Right forelimb (tissue), 1 donor: ENCODE results near the gene NME9.
A peak's percentile ranks its signal among the peaks of the same experiment; 100 is the strongest.

Source experiments
- DNase-seq: peaks from one replicate; pipeline ENCODE4 v3.0.0-alpha.2; 2018

Gene NME9

DNA sequence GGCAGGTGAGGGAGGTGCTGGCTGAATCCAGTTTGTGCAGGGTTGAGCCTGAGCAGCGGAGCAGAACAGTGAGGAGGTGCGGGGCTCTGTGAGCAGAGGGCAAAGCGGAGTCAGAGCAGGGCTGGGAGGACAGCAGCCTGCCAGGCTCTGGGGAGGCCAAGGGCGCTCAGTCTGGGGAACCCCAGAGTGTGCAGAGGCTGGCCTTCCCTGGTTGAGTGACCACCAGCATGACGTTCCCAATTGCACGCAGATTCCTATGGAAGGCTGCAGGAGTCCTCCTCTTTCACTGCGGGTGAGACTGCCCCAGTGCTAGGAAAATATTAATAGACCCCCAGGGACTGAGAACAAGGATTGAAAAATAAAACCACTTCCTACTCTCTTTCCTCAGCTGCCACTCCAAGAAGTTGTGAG is 31.9 kb upstream of the NME9 start:
- no peak for DNase-seq

DNA sequence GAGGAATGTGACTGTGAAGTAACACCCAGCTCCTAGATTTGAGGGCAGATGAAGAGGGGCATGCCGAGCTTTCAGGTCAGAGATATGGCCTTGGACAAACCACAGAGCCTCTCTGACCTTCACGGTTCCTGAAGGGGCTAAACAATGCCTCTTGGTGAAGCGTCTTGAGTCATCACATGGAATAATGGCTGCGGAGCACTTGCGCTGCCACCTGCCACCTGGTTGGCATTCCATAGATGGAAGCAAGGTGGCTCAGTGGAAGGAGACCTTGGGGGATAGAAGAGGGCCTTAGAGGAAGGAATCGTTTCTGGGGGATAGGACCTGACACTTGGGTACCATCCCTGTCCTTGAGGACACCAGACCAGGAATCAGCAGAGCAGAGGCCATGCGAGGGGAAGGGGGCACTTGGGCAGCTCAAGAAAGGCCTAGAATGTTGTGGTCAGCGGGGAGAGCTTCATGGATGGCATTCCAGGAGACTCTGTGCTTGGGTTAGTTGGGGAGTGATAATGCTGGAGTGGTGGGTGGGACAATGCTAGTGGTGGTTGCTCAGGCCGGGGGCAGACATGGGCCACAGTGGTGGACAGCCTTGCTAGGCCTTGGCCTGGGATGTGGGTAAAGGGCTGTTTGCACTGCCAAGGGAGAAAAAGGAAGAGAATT is 31.3 kb upstream of the NME9 start:
- DNase-seq = no peak

DNA sequence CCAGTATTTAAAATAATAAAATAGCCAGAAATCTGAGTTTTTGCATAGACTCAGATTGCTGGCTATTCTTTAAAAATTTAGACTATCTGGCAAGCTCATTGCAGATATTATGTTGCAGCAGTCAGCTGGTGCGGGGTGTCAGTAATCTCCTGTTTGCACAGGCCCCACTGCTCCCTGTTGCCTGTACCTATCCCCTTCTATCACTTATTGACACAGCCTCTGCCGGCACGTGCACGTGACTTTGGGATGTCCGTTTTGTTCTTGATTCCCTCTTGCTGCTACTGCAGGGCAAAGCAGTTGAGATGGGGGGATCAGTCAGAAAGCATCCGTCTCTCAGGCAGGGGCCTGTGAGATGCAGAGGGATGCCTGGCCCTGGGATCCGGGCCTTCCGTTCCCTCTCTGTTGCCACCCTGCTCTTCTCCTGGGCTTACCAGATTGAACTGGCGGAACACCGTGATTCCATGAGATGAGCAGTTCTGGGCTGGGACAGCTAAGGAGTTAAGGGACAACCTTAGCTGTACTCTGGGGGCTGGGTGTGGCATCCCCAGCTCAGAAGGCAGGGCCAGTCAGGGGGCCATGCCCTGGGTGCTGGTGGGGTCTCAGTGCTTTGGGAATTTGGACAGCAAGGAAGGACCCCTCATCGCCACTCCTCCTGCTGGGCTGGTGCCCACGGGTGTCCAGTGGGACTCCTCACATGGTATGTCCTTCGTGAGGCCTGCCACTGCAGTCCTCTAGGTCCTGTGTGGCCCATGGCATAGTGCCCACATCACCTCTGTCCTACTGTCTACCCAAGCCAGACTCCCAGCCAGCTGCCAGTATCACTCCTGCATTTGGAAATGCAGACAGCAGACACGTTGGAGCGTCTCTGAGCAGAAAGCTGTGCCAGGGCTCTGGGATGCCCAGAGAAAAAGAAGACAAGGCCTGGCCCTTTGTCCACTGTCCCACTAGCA is 30.5 kb upstream of the NME9 start:
- DNase-seq = no peak

DNA sequence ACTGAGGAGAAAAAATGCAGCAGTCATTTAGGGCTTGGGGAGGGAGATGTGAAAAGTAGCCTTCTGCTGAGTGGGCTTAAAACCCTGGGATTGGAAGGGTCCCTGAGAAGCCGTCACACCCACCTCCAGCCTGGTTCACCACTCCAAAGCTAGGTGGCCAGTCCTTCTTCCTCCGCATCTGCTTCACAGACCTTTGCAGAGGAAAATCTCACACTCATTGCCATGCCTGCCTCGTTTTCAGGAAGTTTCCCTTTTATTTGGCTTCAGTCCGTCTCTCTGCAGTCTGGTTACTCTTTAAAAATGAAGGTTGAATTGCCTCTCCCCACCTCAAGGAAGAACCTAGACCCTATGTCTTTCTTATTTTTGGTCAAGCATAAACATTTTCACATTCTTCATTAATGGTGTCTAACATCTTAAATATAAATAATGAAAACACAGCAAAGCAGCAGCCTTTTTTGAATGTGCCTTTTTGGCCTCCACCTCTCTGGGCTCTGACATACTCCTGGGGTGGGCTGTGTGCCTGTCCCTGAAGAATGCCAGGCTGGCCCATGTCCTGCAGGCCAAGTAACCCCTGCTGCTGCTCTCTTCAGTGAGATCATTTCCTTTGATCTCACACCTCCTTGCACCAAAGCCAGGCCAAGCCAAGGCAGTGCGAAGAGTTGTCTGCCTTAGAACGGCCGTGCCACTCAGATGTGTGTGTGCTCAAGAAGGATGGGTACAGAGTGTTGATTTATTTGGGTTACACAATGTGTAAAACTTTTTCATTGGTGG is 29.7 kb upstream of the NME9 start:
- DNase-seq = no peak

DNA sequence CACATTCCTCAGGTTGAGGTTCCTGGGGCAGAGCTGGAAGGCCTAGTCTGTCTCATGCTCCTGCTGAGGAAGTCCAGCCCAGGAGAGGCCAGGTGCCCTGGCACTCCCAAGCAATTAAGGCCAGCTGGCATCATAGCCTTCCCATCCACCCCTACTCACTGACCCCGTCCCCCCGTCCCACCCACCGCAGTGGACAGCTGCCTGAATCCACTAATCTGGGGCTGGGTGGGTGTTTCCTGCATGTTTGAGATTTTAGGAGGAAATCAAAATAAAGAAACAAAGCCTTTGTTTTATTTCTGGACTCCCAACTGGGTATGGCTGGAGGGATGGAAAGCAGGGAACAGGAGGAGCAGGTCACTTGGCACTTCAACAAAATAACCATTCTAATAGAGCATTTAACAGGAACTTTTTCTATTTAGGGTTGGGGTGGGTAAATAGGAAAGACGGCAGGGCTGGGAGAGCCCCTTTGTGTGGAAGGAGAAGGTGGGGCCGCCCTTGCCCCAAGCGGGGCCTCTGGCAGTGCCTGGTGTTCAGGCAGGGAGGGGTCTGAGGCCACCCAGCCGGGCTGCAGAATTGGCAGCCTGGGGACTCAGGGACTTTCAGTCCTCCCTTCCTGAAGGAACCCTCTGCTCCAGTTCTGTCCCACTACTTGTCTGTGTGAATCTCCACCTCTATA is 27.2 kb upstream of the NME9 start:
- DNase-seq = no peak

DNA sequence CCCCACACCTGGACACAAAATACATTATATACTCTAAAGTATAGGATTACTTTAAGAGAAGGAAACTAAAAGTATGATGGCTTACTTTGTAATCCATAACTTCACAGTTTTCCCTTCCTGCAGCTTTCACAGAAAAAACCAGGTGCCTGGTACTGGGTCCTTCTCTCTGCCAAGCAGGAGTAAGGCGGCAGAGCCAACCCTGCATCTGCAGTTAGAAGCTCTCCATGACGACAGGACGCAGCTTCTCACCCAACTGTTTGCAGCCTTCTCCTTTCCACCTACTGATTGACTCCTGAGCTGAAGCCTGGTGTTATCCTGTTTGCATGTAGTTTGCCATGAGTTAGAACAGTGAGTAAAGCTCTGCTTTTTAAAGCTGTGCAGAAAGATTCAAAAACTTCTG is 25.4 kb upstream of the NME9 start:
- no peak for DNase-seq

DNA sequence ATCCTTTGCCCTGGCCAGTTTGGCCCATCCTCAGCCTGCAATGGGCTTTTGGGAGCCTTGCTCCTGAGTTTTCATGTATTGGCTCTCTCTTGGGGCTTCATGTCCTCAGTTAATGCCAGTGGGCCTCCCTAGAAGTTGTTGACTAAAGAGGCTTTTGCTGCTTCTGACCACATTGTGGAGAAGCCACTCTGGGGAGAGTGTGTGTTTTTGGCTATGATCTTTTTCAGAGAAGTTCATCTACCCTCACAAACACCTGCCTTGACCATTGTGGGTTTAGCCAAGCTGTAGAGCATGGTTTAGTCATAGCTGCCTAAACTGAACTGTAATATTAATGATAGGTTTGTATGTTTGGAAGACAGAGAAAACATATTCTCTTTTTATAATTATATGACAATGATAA is 24.7 kb upstream of the NME9 start:
- no peak for DNase-seq

DNA sequence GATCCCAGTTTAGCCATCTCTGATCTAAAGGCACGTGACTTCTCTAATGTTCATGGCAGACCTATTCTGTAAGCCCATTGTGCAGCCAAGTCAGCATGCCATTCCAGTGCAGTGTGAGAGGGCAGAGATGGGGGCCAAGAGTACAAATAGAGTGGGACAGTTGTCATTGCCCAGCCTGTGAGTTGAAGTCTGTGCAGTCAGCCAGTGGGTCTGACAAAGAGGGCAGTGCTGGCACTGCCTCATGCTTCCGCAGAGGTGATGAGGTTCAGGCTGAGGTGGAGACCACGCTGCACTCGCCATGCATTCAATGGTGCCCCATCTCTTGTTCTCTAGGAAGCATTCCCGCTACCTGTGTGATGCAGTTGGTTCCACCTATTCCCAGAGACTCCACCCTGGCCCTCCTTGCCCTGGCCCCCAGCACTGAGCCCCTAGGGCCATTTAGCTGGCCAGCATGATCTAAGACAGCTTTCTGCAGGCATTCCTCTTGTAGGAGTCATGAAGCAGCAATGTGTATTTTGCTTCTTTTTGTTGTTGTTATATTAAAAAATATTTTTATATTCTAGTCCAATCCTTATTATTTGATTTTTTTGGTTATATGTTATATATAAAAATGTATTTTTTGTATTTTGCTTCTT is 22.4 kb upstream of the NME9 start:
- no peak for DNase-seq

DNA sequence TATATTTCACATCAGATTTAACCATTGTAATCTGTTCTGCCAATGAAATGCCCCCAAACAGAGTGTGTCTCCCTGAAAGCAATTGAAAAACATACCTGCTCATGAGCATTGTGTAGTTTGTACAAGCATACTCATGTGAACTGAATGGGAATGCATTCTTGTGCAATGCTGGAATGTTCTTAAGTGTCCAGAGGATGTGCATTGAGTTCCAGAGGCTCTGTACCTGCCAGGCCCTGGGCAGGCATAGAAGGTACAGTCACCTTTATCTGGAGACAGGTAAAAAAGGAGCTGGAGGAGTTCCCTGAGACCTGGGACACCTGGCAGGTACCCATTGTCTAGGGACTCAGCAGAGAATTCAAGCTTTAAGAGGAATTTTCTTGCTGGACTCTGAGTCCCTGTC is 21.5 kb upstream of the NME9 start:
- DNase-seq = peak; percentile 11

DNA sequence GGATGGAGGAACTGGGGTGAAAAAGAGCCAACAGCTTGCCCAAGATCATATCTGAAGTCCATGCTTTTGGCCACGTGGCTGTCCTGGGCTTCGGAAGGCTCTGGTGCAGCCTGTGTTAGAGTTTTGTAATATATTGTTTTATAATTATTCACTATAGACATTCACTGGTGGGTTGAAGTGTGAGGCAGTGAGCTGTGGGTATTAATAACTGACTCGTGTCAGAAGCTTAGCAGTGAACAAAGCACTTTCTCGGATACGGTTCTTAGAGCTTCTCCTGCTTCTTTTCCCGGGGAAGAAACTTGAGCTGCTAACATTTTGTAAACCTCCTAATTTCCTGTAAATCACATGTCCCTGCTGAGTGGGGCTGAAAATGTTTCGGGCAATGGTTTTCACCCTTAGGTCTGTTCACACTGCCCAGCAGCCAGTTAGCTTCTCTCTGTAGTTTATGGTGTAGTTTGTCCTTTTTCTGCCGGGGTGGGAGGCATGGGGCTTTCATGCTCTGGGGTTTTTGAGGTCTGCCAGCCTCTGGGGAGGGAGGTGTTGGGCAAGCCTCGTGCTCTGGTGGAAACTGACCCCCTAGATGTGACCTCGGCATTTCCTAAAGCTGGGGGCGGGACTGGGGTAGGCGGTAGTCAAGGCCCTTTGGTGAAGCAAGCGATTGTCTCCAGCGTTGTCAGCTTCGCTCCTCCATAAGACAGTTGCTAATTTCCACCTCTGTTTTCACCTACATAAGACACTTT is 20.4 kb upstream of the NME9 start:
- peak; percentile 46 for DNase-seq

DNA sequence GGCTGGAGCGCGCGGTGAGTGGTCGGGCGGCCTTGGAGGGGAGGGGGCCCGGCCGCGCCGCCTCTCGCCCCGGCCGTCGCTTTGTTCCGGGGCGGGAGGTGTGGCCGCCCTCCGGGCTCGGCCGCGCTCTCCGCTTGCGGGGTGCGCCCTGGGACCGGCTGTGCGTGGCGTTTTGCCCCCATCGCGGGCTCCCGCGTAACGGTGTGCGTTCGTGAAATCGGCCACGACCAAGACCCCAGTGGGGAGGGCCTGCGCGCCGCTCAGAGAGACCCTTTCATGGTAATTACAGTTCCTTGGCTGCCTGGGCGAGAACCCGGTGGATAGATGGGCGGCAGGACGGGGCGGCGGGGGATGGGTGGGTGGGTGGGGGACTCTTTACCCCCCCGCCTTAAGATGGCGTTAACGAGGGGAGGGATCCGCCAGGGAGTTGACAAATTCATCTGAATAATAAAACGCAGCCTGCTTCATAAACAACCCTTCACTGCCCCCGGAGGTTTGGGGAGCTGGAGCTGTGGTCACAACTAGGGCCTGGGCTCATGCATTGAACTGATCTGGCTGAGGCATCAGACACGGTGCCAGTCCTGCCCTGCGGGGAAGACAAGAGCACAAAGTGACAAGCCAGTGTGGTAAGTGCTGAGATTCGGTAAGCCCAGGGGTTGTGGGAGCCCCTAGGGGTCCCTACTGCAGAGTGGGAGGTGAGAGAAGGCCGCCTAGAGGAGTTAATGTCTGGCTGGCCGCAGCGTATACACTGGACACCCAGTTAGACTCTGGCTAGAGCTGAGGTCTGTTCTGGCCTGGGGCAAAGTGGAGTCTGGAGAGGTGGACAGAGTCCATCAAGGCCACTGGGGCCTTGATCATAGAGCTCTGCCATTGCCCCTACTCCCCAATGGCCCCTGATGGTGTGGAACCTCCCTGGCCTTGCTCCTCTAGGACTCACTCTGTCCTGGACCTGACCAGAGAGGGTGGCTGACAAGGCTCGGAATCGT is 19.4 kb upstream of the NME9 start:
- DNase-seq = peak; percentile 56

DNA sequence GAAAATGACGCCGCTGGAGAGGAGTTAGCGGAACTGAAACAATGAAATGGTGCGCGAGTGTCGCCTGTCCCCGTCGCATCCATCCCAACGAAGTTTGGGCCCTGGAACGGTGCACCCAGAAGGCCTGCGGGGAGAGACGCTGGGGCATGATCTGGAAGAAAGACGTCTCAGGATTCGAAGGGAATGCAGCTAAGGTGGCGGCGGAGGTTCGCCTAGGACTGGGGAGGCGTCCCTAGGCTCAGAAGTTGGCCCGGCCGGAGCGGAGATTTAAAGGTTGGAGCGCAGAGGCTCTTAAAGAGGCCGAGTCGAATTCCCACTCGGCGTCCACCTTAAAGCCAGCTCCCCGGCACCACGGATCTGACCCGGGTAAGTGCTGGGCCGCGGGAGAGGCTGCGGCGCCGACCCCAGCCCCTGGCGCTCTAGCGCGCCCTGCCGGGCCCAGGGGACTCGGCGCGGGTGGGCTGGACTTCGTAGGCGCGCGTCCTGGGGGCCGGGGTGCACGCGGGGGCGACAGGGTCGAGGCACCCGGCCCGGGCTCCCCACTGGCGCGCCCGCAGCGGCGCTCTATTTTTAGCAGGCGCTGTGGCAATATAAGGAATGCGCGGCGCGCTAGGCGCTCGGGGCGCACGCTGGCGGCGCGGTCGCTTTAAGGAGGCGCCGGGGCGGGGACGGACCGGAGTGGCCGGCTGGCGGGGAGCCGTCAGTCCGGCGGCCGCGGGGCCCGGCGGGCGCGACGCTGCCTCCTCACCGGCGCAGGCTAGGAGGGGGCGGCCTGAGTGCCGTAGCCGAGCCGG is 18.5 kb upstream of the NME9 start, which contains the start of gene MRAS:
MRAS (plus strand) TSS at position 620 of the 794 bp plus-strand sequence. CDS start 24,305 bp downstream, outside the sequence.
- DNase-seq = peak; percentile 83

DNA sequence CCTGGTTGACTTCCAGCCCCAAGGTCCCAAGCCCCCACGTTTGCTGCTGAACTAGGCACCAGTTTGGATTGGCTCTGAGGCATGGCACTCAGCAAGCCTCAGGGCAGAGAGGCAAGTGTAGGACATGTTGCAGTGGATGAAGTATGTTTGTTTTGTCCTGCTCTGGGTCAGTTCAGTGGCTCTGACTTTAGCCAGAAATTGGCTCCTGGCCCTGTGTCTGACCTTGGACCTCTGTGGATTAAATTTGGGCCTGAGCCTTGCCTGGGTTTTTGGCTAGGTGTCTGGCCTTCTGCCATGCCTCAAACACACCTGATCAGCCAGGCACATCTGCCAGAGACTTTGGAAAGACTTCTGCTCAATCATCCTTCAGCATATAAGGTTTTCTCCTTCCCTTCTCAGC is 15.1 kb upstream of the NME9 start:
- DNase-seq = no peak

DNA sequence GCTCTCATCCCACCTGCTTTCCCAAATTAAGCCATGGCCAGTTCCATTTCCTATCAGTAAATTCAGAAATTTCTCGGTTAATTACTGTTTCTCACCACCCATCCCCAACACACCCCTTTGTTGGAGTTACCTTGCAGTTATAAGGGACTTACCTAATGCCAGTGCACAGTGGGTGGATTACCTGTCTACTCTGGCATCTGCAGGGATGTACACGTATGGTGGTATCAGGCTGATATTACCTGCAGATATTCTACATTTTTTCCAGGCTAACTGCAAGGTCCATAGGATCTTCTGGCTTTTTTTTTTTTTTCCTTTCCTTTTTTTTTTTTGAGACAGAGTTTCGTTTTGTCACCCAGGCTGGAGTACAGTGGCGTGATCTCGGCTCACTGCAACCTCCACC is 10.9 kb upstream of the NME9 start:
- no peak for DNase-seq

DNA sequence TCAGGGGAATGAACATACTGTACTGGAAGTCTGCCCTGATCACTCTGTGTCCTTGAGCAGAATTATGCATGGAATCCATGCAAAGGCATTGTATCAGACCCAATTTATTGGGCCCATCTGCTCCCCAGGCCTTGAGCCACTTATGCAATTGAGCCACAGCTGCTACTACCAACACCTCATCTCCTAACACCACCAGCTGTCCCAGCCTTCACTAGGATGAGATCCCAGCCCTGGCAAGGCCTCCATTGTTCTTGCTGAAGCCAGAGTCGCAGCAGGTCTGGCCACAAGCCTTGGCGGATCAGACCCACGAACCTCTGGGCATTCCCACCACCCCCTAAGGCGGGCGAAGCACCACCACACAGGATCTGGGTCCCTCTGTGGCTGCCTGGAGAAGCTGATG is 9.2 kb upstream of the NME9 start:
- DNase-seq = peak; percentile 46

DNA sequence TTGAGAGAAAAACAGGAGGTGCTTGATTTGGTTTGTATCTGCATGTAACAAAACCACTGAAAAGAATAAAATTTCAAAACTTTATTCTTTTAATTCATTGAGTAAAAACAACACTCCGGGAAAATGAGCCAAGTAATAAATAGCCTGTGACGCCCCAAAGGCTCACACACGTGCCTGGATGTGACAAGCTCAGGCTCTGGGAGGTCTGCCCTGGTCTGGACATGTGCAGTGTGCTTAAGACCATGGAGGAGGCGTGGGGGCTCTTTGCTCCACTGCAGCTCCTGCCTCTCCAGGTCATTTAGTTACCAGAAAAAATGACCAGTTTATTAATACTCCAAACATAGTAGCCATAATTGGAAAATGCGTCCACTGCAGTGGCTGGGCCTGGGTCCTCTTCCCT is 8.6 kb upstream of the NME9 start:
- DNase-seq = peak; percentile 16

DNA sequence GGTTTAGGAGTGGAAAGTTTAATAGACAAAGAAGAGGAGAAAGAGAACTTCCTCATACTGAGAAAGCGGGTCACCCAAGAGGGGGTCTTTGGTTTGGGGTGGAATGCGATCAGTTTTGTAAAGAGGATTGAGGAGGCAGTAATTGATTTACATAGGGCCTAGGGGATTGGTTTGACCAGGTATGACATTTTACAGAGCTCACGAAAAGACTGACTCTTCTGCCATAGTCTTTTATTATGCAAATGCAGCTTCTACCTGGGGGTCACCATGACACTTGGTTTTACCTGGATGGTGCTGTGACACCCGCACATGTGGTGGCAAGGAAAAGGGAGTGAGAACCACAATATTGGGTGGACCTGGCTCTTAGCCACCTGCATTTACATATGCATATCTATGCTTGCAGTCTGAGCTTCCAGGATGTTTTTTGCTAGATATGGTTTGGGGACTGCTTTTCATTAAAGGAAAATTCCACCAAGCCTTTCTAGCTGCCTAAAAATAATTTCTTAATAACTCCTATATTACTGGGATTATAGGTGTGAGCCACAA is 6.9 kb upstream of the NME9 start:
- no peak for DNase-seq

DNA sequence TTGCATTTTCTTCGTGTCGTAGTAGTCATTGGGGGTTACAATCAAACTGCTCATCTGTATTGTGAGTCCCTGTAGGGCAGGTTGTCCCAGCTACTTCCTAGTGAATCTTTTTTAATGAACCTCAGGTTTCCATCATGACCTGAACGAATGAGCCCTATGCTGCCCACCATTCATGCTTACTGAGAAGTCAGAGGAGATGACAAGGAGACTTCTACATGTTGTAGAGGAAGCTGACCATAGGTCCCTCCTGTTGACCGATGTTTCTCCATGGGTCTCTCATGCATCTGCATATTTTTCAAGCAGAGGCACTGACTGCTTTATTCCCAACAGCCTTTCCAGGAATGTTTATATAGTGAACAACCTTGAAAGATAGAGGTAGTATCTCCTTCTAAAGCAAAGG is 5.0 kb upstream of the NME9 start:
- no peak for DNase-seq

DNA sequence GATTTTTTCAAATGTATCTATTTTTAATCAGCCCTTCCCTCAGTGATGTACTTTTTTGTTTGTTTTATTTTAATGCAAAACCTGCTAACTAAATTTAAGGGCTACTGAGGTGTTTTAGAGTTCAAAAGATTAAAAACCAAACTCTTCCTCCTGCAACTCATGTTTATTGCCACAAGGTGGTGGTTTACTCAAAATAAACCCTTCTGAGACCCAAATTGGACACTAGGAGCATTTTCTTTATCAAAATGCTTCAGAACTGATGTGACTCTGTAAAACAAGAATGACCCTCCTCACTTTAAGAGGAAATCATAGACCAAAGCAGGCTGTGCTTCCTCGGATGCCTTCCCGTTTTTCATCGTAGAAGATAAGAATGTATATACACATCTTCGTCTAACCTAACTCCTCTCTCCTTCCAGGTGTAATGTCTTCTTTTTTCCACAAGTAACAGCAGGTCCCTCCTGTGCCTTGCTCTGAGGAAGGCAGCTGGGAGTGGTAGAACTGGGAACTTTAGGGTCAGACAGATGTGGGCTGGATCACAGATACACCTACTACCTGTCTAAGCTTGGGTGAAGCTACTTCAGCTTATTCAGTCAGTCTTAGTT is 2.9 kb upstream of the NME9 start:
- no peak for DNase-seq
